GM21576 (cell line): Measurements from ENCODE around the gene LYSMD2.
A peak's percentile ranks its signal among the peaks of the same experiment; 100 is the strongest.
"Not testable (repeated sequence)": the region's sequence is repeated elsewhere in the genome, so short reads cannot be mapped to it uniquely, and the experiment has no call there.

Source experiments
- ATAC-seq: cut with Tn5 transposase; IDR thresholded peaks from one replicate; pipeline ENCODE4 v1.9.1; 2021; ENCODE audit warnings: mild to moderate bottlenecking, moderate library complexity; ENCODE audit not compliant: unreplicated experiment

The LYSMD2 gene, protein sequence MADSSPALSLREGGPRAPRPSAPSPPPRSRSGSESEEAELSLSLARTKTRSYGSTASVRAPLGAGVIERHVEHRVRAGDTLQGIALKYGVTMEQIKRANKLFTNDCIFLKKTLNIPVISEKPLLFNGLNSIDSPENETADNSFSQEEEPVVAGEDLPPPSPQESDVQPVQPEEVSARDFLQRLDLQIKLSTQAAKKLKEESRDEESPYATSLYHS

DNA sequence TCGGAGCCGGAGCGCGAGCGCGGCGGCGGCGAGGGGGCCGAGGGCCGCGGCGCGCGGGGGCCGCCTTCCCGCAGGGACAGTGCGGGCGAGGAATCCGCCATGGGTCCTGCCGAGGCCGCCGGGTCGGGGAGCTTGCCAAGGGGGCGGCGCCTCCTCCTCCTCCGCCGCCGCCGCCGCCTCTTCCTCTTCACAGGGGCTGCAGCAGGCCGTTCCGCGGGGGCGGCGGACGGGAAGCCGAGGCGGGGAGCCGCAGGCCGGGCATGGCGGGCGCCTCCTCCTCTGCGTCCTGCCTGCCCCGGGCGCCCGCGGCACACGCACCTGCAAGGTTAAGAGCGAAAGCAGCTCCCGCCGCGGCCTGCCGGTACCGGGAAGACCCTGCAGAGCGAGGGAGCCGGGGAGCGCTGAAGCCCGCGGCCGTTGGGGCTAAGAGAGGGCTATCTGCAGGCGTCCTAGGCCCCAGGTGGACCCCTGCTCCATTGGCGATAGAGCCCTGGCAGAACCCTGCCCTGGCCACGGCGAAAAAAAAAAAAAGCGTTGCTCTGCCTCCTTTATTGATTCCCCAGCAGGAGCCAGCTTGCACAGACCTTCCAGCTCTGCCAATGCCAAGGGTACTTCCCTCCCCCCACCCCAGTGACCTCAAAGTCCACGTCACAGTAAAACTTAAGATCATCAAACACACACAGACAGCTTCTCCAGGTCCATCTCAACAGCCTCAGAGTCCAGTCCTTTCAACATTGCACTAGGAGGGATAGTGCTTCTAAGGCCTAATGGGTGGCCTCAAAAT is at the start of gene LYSMD2:
LYSMD2 (minus strand) TSS at position 134 of the 784 bp plus-strand sequence; CDS start at position 101, 33 bp downstream.
- ATAC-seq, result peak; percentile 37

GRCh38 chr15:51787130-51787529 is 49.7 kb upstream of the LYSMD2 start:
- not testable (repeated sequence) for ATAC-seq

DNA sequence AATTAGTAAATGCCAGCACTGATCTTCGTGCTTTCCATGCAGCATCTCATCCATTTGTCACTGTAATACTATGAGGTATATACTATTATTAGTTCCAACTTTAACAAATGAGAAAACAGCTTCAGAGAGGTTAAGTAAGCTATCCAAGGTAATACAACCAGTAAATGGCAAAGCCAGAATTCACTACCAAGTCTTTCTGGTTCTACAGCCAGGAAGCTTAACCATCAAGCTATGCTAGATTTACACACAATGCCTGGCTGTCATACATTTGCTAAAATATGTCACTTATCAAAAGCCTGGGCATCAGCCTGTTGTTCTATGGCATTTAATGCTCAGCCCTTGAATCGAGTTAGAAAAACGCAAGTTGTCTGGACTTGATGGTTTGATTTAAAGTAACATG is 46.5 kb upstream of the LYSMD2 start:
- ATAC-seq, result no peak

DNA sequence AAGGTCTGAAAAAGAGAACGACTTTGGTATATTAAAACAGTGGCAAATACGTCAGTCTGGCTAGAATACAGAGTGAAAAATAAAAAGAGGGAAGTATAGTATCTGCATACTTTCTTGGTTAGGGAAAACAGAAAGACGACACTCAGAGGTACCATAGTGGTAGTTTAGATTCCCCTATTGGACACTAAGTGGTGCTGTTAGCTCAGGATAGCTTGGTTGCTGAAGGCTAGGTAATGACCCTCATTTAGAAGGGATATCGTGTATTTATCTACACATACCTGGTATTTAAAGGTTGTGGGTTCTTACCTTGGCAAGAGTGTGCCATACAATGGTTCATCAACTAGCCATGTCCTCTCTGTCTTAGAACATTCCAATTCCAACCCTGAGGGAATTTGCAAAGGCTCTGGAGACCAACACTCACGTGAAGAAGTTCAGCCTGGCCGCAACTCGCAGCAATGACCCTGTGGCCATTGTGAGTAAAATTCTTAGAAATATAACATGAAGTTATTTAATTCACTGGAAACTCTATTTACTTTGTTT is 45.0 kb upstream of the LYSMD2 start:
- ATAC-seq, result no peak

DNA sequence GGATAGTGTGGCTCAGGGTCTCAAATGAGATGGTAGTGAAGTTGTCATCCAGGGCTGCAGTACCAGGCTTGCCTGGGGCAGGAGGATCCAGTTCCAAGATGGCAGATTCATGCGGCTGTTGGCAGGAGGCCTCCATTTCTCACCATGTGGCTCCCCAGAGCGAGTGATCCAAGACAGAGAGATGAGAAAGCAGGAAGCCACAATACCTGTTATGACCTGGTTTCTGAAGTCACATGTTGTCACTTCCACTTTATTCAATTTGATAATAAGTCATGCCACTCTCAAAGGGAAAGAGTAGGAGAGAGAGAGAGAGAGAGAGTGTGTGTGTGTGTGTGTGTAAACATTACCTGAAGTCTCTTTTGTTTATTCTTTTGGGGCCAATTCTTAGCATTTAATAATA is 44.1 kb upstream of the LYSMD2 start:
- ATAC-seq, result no peak

DNA sequence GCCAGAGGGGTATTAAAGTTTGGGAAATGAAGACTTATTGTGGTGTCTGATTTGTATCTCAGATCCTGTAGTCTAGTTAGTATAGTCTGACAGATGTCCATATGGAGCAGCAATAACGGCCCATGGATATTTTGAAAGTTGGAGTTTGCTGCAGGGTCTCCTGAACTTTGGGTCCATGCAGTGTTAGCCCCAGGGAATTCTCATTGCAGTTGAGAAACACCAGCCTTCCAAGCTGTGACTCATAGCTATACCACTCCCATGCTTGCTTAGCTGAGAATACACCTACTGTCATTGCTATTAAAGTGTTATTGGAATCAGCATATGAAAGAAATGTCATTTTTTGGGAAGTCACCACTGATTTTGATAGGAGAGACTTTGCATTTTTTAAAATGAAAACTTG is 43.2 kb upstream of the LYSMD2 start:
- ATAC-seq, result no peak

DNA sequence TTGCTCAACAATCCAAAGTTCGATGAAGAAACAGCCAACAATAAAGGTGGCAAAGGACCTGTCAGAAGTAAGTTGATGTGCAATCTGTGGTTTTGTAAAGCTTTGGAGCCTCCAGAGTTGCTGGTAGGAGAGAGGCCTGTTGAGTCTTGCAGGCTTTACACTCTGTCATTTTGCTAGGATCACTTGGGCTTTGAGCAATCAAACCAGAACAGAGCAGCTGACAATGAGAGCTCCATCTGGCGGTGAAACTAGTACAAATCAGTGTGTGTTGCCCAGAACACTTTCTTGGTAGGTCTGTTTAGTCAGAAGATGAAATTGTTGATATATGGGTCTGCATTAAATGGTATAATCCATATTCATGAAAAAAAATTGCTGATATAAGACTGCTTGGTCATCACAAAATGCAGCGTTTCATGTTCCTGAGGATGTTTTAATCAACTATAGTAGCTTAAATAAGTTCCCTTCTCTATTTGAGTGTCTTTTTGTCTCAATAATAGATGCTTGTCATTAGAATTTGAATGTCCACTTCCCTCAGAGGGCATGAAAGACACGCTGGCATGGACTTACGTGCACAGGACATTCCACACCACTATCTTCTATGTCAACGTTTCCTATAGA is 39.6 kb upstream of the LYSMD2 start:
- no peak for ATAC-seq

DNA sequence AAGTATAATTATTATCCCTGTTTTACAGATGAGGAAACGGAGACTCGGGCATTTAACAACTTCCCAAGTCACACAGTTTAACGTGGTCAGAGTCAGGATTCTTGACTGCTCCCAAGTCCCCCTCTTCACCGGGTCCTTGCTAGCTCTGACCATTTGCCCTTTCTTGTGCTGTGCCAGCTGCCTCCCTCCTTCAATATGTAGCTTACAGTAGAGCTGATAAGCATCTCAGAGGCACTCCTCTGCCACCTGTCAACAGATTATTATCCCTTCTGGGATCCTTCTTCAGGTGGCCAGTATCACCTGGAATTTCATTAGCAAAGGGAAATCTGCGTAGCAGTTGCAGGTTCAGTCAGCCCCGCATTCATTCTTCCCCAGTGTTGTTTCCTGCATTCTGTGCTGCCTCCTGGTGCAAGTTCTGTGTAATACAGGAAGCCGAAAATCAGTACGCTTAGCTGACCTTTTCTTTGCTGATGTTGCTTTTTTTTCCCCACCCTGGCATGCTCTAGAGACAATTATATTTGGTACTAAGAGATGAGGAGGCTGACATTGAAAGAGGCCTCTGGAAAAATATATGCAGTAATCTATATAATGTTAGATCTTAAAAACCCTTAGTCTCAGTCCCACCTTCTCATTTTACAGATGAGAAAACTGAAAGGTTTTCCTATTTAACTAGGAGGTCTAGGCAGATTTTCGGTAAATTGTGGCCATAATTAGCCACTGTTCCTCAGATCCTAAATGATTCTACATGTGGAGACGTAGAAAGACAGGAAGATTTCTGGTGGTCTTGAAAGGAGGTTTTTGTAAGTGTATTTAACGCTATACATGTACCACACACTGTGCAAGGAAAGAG is 38.7 kb upstream of the LYSMD2 start:
- ATAC-seq, result no peak

- ATAC-seq, result no peak
Observed at GRCh38 chr15:51774916-51775315, 37.5 kb upstream of the LYSMD2 start.

DNA sequence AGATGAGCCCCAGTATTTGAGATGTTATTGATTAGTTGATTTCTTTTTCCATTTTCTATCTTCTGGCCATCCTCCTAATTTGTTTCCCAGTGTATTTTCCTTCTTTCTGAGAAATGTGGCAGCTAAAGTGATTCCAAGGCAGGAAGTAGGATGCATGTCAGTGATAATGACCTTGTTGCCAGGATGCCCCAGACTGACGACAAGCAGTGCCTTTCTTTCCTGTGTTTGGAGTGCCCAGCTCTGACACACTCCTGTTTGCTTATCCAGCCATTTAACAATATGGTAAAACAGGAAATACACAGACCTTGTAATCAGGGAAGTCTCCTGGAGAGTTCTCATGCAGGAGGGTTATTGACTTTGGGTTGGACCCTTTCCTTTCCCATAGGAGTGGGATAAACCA is 34.3 kb upstream of the LYSMD2 start:
- no peak for ATAC-seq

DNA sequence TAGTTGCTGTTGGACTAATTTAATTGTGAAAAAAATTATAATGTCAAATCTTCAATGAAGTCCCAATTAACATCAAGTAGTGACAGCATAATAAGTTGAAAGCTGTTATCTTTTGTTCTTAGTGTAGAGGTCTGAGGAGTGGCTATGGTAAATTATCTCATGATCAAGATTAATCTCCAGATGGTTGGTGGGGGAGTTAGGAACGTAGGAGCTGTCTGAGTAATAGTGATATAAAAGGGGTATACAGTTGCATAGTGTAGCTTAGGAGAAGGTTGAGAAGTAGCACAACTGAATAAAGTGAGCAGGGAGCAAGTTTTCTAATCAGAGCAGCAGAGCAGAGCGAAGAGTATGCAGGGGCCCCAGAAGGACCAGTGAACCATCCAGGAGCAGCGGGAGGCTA is 33.4 kb upstream of the LYSMD2 start:
- ATAC-seq, result no peak

DNA sequence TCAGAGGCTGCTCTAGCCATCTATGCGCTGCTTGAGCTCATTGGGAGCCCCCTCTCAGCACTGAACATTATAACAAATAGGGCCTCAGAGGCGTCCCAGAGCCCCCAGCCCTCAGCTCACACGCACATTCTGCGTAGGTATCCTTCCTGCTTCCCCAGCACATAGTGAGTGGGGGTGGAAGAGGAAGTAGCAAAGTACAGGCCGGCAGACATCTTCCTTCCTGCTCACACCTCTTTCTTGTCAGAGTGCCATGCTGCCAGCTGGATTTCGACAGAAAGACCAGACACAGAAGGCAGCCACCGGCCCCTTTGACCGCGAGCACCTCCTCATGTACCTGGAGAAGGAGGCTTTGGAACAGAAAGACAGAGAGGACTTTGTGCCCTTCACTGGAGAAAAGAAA is 30.6 kb upstream of the LYSMD2 start:
- no peak for ATAC-seq

- ATAC-seq, result no peak
Observed at GRCh38 chr15:51766341-51766740, 28.9 kb upstream of the LYSMD2 start.

- no peak for ATAC-seq
Observed at GRCh38 chr15:51765751-51766150, 28.3 kb upstream of the LYSMD2 start.

DNA sequence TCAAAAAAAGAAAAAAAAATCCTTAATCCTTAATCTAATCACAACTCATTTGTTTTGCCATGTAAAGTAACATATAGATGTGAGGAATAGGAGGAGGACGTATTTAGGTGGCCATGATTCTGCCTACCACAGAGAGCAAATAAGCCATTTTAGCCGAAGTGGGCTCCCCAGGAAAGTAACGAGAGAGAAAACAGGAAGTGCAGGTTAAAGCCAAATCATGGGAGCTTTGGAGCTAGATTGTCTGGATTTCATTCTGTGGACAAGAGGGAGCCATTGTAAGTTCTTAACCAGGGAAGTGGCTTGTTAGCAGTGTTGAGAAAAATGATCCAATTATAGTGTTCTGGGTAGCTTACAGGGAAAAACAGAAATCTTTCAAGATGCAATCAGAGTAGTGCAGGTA is 23.4 kb upstream of the LYSMD2 start:
- ATAC-seq, result no peak

- ATAC-seq, result no peak
Observed at GRCh38 chr15:51759557-51760070, 22.2 kb upstream of the LYSMD2 start.

DNA sequence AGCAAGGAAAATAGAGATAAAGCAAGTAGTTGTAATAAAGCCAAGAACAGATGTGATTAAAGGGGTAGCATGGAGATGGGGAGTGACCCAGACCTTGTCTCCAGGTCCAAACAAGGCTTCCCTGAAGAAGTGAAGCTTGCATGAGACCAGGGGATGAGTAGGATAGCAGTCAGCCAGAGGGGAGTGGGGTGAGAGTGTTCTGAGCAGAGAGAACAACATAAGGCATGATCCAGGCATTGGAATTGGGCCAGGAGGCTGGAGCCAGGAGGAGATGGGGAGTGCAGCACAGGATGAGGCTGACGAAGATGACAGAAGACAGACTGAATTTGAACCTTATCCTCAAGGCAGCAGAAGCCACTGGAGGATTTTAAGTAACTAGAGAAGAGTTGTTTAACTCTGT is 21.2 kb upstream of the LYSMD2 start:
- ATAC-seq, result no peak

- ATAC-seq, result no peak
Observed at GRCh38 chr15:51757450-51757849, 20.0 kb upstream of the LYSMD2 start.

GRCh38 chr15:51756482-51756881 is 19.0 kb upstream of the LYSMD2 start:
- no peak for ATAC-seq

DNA sequence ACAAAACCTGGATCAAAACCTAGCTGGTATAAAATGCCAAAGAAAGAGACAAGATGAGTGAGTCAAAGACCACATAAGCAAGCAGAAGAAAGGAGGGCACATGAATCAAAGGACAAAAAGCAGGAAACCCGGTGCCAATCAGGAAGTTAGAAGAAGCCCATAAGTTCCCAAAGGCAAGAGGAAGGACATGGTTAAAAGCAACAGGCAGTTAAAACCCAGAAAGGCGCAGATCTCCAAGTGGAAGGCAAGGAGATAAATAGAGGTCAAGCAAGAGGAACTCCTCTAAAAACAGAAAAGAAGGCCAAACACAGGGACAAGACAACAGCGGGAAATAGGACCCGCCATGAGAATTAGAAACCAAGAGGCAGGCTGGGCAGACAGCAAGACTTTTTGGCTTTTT is 18.3 kb upstream of the LYSMD2 start:
- ATAC-seq, result no peak

DNA sequence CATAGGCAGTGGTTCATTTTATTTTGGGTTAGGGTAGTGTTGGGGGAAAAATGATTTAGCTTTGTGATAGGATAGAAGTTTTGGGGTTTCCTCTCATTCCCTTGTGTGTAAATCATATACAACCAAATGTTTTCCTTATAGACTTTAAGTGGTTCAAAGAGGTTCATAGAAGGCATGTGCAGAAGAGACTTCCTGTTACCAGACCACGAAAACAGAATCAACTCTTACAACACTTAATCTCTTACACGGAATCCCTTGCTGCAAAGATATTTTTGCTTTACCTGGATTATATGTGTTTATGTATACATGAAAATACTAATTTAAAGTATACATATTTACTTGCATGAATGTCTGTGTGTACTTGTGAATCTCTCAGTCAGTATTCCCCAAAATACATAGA is 16.8 kb upstream of the LYSMD2 start:
- no peak for ATAC-seq
